ENCODE measurements around the gene FRRS1. TPM values are rescaled to one million over a fixed set of nuclear protein-coding genes. Genes with fewer than 3 reads are reported as not detected.

The FRRS1 gene
- total RNA-seq (2021; fragmentation: NEBNext Ultra II Directional; extraction: Animal tissue kit (Norgen Biotek cat#: 25700)) = 1 to 10 TPM in 1 of 6 experiments, under 1 TPM in 5; 0.22 to 1.1 (median 0.41) TPM
- long read RNA-seq = 0 reads

- peak within 1 kb of the TSS; percentile 4; the same call in 1 of the 2 replicates for H3K27ac Mint-ChIP-seq
Measured at GRCh38 chr1:99766378-99766800, at the start of gene FRRS1. Gene FRRS1, minus strand, starts transcription at chr1:99766635. Its CDS starts 17,867 bp downstream, at chr1:99748768.

GRCh38 chr1:99814373-99814900 is 48.0 kb upstream of the FRRS1 start:
- Mint-ChIP-seq H3K27ac (no peak overlapping the region), H3K36me3 (ENCODE audit: low read depth) (no peaks in the 10 kb centered on the region), H3K27me3 (ENCODE audit: insufficient read depth) (peaks cover 13% of the 10 kb centered on the region; the same call in 1 of the 2 replicates), H3K4me3 (no peak overlapping the region), H3K4me1 (ENCODE audit: low read depth) (peaks cover under 1% of the 10 kb centered on the region; the same call in 1 of the 2 replicates), H3K9me3 (no peaks in the 10 kb centered on the region)
- no peak for TF ChIP-seq CTCF (IDR thresholded peaks at IDR 0.05)
- DNase-seq = no peak

More at GRCh38 chr1:99766378-99766800, at the start of gene FRRS1:
- peaks cover 9% of the 10 kb centered on the region for H3K27me3 Mint-ChIP-seq (ENCODE audit: insufficient read depth)
- TF ChIP-seq CTCF (IDR thresholded peaks at IDR 0.05) = no peak
- H3K36me3 Mint-ChIP-seq (ENCODE audit: low read depth) = no peaks in the 10 kb centered on the region
- peaks cover 15% of the 10 kb centered on the region; the same call in 1 of the 2 replicates for H3K4me1 Mint-ChIP-seq (ENCODE audit: low read depth)
- H3K9me3 Mint-ChIP-seq = no peaks in the 10 kb centered on the region
- H3K4me3 Mint-ChIP-seq = peak within 1 kb of the TSS; percentile 88
- peak; percentile 8 for DNase-seq

GRCh38 chr1:99811747-99812146 is 45.3 kb upstream of the FRRS1 start:
- Mint-ChIP-seq H3K9me3 (no peaks in the 10 kb centered on the region), H3K4me3 (no peak overlapping the region), H3K36me3 (ENCODE audit: low read depth) (no peaks in the 10 kb centered on the region), H3K4me1 (ENCODE audit: low read depth) (peaks cover 7% of the 10 kb centered on the region; the same call in 1 of the 2 replicates), H3K27me3 (ENCODE audit: insufficient read depth) (peaks cover 17% of the 10 kb centered on the region), H3K27ac (no peak overlapping the region)
- TF ChIP-seq CTCF (IDR thresholded peaks at IDR 0.05) = no peak
- DNase-seq = no peak

- peaks cover 7% of the 10 kb centered on the region; the same call in 1 of the 2 replicates for H3K4me1 Mint-ChIP-seq (ENCODE audit: low read depth)
- no peak overlapping the region for H3K27ac Mint-ChIP-seq
- H3K9me3 Mint-ChIP-seq = no peaks in the 10 kb centered on the region
- no peak for TF ChIP-seq CTCF (IDR thresholded peaks at IDR 0.05)
- H3K27me3 Mint-ChIP-seq (ENCODE audit: insufficient read depth) = peaks cover 12% of the 10 kb centered on the region
- no peak overlapping the region for H3K4me3 Mint-ChIP-seq
- DNase-seq = no peak
- H3K36me3 Mint-ChIP-seq (ENCODE audit: low read depth) = no peaks in the 10 kb centered on the region
Measured at GRCh38 chr1:99811075-99811474, 44.6 kb upstream of the FRRS1 start.

GRCh38 chr1:99808391-99809115 is 42.1 kb upstream of the FRRS1 start:
- peaks cover 7% of the 10 kb centered on the region; the same call in 1 of the 2 replicates for H3K4me1 Mint-ChIP-seq (ENCODE audit: low read depth)
- H3K27me3 Mint-ChIP-seq (ENCODE audit: insufficient read depth) = peaks cover 17% of the 10 kb centered on the region
- peak; percentile 92 for DNase-seq
- peak overlapping the region; percentile 74 for H3K4me3 Mint-ChIP-seq
- H3K27ac Mint-ChIP-seq = peak overlapping the region; percentile 37; the same call in 1 of the 2 replicates
- peak; percentile 89 for TF ChIP-seq CTCF (IDR thresholded peaks at IDR 0.05)
- no peaks in the 10 kb centered on the region for H3K36me3 Mint-ChIP-seq (ENCODE audit: low read depth)
- no peaks in the 10 kb centered on the region for H3K9me3 Mint-ChIP-seq
